Measurements from ENCODE around the gene NFIC.

The NFIC gene

DNA sequence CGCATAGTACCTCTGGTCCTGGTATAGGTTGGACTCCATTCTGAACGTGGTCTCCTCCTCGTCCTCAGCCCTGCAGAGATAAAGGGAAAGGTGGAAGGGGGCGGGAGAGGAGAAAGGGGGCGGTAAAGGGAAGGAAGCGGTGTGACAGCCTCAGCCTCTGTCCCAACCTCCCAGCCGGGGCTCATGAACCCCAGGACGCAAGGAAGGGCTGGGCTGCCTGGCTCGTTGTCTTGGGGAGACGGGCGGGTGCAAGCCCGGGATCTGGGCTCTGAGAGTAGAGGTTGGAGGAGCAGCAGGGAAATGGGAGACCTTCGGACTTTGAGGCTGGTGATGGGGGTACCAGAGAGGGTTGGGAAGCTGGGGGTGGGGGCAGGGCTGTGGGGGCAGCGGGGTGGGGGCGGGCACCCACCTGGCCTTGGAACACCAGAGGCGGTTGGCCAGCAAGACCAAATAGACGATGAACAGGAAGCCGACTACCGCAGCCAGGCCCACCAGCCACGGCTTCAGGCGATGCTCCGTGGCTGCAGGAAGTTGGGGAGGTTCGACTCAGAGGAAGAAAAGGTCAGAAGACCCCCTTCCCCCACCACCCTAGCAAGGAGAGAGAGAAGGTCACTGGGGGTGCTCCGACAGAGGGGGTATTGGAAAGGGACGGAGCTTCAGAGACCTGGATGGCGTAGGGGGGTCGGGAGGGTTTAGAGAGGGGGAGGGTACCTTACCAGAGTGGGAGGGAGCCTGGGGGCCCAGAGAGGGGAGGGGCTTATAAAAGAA, 112.2 kb downstream of the NFIC start:
- Histone ChIP-seq H3K36me3 (ENCODE audit: insufficient read depth, low read length) (no peaks in the 10 kb centered on the region), H3K4me3 (ENCODE audit: low read depth, low read length, poor library complexity, severe bottlenecking) (no peak overlapping the region), H3K27ac (ENCODE audit: low read depth, low read length, poor library complexity, severe bottlenecking) (no peak overlapping the region), H3K9me2 (ENCODE audit: low read depth, low read length) (no peaks in the 10 kb centered on the region), H2AFZ (ENCODE audit: low read length) (no peak overlapping the region), H3K9me3 (ENCODE audit: low read length) (no peaks in the 10 kb centered on the region), H3K9ac (ENCODE audit: low read length) (no peak overlapping the region), H3K4me2 (ENCODE audit: low read length) (peak overlapping the region; percentile 21; the same call in 1 of the 2 replicates), H3K27me3 (ENCODE audit: insufficient read depth, low read length) (no peaks in the 10 kb centered on the region), H3K4me1 (ENCODE audit: insufficient read depth, low read length, severe bottlenecking) (peaks cover 28% of the 10 kb centered on the region), H3F3A (ENCODE audit: insufficient read depth, low read length) (no peaks in the 10 kb centered on the region), H4K20me1 (ENCODE audit: insufficient read depth, low read length) (no peaks in the 10 kb centered on the region), H3K79me2 (ENCODE audit: insufficient read depth, low read length) (no peaks in the 10 kb centered on the region)
- TF ChIP-seq, protein P1, sequence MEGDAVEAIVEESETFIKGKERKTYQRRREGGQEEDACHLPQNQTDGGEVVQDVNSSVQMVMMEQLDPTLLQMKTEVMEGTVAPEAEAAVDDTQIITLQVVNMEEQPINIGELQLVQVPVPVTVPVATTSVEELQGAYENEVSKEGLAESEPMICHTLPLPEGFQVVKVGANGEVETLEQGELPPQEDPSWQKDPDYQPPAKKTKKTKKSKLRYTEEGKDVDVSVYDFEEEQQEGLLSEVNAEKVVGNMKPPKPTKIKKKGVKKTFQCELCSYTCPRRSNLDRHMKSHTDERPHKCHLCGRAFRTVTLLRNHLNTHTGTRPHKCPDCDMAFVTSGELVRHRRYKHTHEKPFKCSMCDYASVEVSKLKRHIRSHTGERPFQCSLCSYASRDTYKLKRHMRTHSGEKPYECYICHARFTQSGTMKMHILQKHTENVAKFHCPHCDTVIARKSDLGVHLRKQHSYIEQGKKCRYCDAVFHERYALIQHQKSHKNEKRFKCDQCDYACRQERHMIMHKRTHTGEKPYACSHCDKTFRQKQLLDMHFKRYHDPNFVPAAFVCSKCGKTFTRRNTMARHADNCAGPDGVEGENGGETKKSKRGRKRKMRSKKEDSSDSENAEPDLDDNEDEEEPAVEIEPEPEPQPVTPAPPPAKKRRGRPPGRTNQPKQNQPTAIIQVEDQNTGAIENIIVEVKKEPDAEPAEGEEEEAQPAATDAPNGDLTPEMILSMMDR (IDR thresholded peaks at IDR 0.05; ENCODE audit: low read length), result no peak
- no peak for TF ChIP-seq EZH2 (IDR thresholded peaks at IDR 0.05; ENCODE audit: borderline replicate concordance, low read length)

DNA sequence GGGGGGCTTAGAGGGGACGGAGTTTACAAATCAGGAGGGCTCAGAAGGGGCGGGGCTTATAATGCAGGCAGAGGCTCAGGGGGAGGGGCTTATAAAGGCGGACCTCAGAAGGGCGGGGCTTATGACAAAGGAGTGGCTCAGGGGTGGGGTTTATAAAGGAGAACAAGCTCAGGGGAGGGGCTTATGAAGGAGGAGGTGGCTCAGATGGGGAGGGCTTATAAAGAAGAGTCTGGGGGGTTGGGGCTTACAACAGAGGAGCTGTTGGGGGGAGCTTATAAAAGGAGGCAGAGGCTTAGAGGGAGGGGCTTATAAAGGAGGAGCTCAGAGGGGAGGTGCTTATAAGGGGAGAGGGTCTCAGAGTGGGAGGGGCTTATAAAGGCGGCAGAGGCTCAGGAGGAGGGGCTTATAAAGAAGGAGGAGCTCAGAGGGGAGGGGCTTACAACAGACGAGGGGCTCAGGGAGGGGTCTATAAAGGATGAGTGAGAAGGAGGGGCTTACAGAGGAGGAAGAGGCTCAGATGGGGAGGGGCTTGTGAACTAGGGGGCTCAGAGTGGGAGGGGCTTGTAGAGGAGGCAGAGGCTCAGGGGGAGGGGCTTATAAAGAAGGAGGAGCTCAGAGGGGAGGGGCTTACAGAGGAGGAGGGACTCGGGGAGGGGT, 112.9 kb downstream of the NFIC start:
- Histone ChIP-seq H3K79me2 (ENCODE audit: insufficient read depth, low read length) (no peaks in the 10 kb centered on the region), H3K9ac (ENCODE audit: low read length) (no peak overlapping the region), H3K4me2 (ENCODE audit: low read length) (0 out of 2 replicates have a peak overlapping the region, but pooled peaks have one; percentile 21)

DNA sequence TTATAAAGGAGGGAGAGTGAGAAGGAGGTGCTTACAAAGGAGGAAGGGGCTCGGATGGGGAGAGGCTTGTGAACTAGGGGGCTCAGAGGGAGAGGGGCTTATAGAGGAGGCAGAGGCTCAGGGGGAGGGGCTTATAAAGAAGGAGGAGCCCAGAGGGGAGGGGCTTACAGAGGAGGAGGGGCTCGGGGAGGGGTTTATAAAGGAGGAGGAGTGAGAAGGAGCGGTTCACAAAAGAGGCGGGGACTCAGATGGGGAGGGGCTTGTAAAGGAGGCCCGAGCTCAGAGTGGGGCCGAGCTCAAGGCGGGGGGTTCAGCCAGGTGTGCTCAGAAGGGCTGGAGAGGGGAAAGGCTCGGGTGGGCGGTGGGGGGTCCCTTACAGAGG, 113.4 kb downstream of the NFIC start:
- Histone ChIP-seq H3K9ac (ENCODE audit: low read length) (no peak overlapping the region), H3K4me1 (ENCODE audit: insufficient read depth, low read length, severe bottlenecking) (peaks cover 28% of the 10 kb centered on the region), H3K4me3 (ENCODE audit: low read depth, low read length, poor library complexity, severe bottlenecking) (peak overlapping the region; percentile 40), H2AFZ (ENCODE audit: low read length) (no peak overlapping the region), H3K36me3 (ENCODE audit: insufficient read depth, low read length) (no peaks in the 10 kb centered on the region), H3K9me2 (ENCODE audit: low read depth, low read length) (no peaks in the 10 kb centered on the region), H3F3A (ENCODE audit: insufficient read depth, low read length) (no peaks in the 10 kb centered on the region), H3K79me2 (ENCODE audit: insufficient read depth, low read length) (no peaks in the 10 kb centered on the region), H3K27ac (ENCODE audit: low read depth, low read length, poor library complexity, severe bottlenecking) (peak overlapping the region; percentile 85), H3K9me3 (ENCODE audit: low read length) (no peaks in the 10 kb centered on the region), H3K4me2 (ENCODE audit: low read length) (peak overlapping the region; percentile 60), H4K20me1 (ENCODE audit: insufficient read depth, low read length) (no peaks in the 10 kb centered on the region), H3K27me3 (ENCODE audit: insufficient read depth, low read length) (no peaks in the 10 kb centered on the region)
- TF ChIP-seq, protein P1 (IDR thresholded peaks at IDR 0.05; ENCODE audit: low read length), result no peak

More for the DNA sequence above, 112.9 kb downstream of the NFIC start:
- H3K27me3 ChIP-seq (ENCODE audit: insufficient read depth, low read length), result no peaks in the 10 kb centered on the region
- H3K9me2 ChIP-seq (ENCODE audit: low read depth, low read length), result no peaks in the 10 kb centered on the region
- no peaks in the 10 kb centered on the region for H3K9me3 ChIP-seq (ENCODE audit: low read length)
- no peak overlapping the region for H2AFZ ChIP-seq (ENCODE audit: low read length)
- H3K36me3 ChIP-seq (ENCODE audit: insufficient read depth, low read length), result no peaks in the 10 kb centered on the region
- H3K27ac ChIP-seq (ENCODE audit: low read depth, low read length, poor library complexity, severe bottlenecking), result no peak overlapping the region
- no peaks in the 10 kb centered on the region for H3F3A ChIP-seq (ENCODE audit: insufficient read depth, low read length)
- H3K4me1 ChIP-seq (ENCODE audit: insufficient read depth, low read length, severe bottlenecking), result peaks cover 28% of the 10 kb centered on the region
- no peaks in the 10 kb centered on the region for H4K20me1 ChIP-seq (ENCODE audit: insufficient read depth, low read length)
- H3K4me3 ChIP-seq (ENCODE audit: low read depth, low read length, poor library complexity, severe bottlenecking), result no peak overlapping the region
- TF ChIP-seq, protein P1 (IDR thresholded peaks at IDR 0.05; ENCODE audit: low read length), result no peak
- TF ChIP-seq EZH2 (IDR thresholded peaks at IDR 0.05; ENCODE audit: borderline replicate concordance, low read length), result no peak

All from OCI-LY1 (cell line).